CD14-positive monocyte (primary cell): ENCODE measurements around the gene BAG3. TPM values are rescaled to one million over a fixed set of nuclear protein-coding genes. Genes with fewer than 3 reads are reported as not detected.

Experiments used
- DNase-seq, 3 donors: peaks; one replicate each; pipeline ENCODE4 v3.0.0-alpha.2; 2011 to 2022
- H2AFZ ChIP-seq: 2 replicates; pipeline ENCODE4 v1.6.0; 2012; ENCODE audit warnings: mild to moderate bottlenecking, low read depth, low read length, inconsistent platforms; ENCODE audit not compliant: insufficient read depth, poor library complexity, severe bottlenecking
- H3K27ac ChIP-seq, 2 donors: 1 replicate in 1 of 2; 2 replicates in 1 of 2; pipeline ENCODE4 v1.5.1; 2012 to 2013; ENCODE audit warnings: low read length in 2 of 2, control low read depth in 1 of 2, inconsistent platforms in 1 of 2, low read depth in 1 of 2, mild to moderate bottlenecking in 1 of 2
- H3K27me3 ChIP-seq, 2 donors: one replicate each; pipeline versions ENCODE4 v1.6.0 to v1.6.1; 2011 to 2013; ENCODE audit warnings: low read length in 2 of 2; ENCODE audit not compliant: control insufficient read depth in 2 of 2, insufficient read depth in 2 of 2
- H3K36me3 ChIP-seq, 2 donors: replicated peaks in 1 of 2; 1 replicate in 1 of 2; 2 replicates in 1 of 2; pipeline versions ENCODE4 v1.5.1 to v1.6.1; 2012 to 2013; ENCODE audit warnings: low read length in 2 of 2, control low read depth in 1 of 2, inconsistent platforms in 1 of 2, mild to moderate bottlenecking in 1 of 2; ENCODE audit not compliant: insufficient read depth in 2 of 2, control insufficient read depth in 1 of 2
- H3K4me1 ChIP-seq, 2 donors: 1 replicate in 1 of 2; 2 replicates in 1 of 2; pipeline versions ENCODE4 v1.5.1 to v1.6.1; 2012 to 2013; ENCODE audit warnings: low read length in 2 of 2, control low read depth in 1 of 2, inconsistent platforms in 1 of 2, mild to moderate bottlenecking in 1 of 2, moderate library complexity in 1 of 2; ENCODE audit not compliant: insufficient read depth in 2 of 2, control insufficient read depth in 1 of 2
- H3K4me2 ChIP-seq: replicated peaks from 2 replicates; pipeline ENCODE3; 2012; ENCODE audit warnings: low read length, moderate library complexity, mild to moderate bottlenecking; ENCODE audit not compliant: poor library complexity, severe bottlenecking; ENCODE audit errors: extremely low read depth
- H3K4me3 ChIP-seq, 3 experiments: fragments of 200-600 bp in 1 of 3; sonication (generic) in 1 of 3; replicated peaks in 1 of 3; 1 replicate in 2 of 3; 2 replicates in 1 of 3; pipeline ENCODE4 v1.5.1; 2011 to 2013; ENCODE audit warnings: low read length in 3 of 3, mild to moderate bottlenecking in 3 of 3, control low read depth in 2 of 3, low read depth in 2 of 3, inconsistent platforms in 1 of 3, moderate library complexity in 1 of 3
- H3K79me2 ChIP-seq: 2 replicates; pipeline ENCODE4 v1.6.0; 2012; ENCODE audit warnings: mild to moderate bottlenecking, control low read depth, inconsistent platforms, low read length, moderate library complexity; ENCODE audit not compliant: insufficient read depth
- H3K9ac ChIP-seq: 2 replicates; pipeline ENCODE4 v1.6.0; 2017; ENCODE audit warnings: low read length, mild to moderate bottlenecking; ENCODE audit not compliant: insufficient read depth, poor library complexity, severe bottlenecking
- H3K9me3 ChIP-seq, 2 donors: replicated peaks in 1 of 2; 1 replicate in 1 of 2; 2 replicates in 1 of 2; pipeline versions ENCODE4 v1.5.1 to v1.6.1; 2012 to 2013; ENCODE audit warnings: low read length in 2 of 2, control low read depth in 1 of 2; ENCODE audit not compliant: control insufficient read depth in 1 of 2, insufficient read depth in 1 of 2
- H4K20me1 ChIP-seq: 2 replicates; pipeline ENCODE4 v1.6.0; 2012; ENCODE audit warnings: mild to moderate bottlenecking, low read length, control low read depth, moderate library complexity; ENCODE audit not compliant: insufficient read depth
- H3K27ac Mint-ChIP-seq, 7 donors: one replicate each; pipeline ENCODE4 v1.8.0; 2020; ENCODE audit warnings: mild to moderate bottlenecking in 7 of 7, mixed read lengths in 7 of 7, moderate library complexity in 6 of 7, inconsistent platforms in 2 of 7
- H3K27me3 Mint-ChIP-seq, 3 donors: one replicate each; pipeline ENCODE4 v1.8.0; 2021 to 2022; ENCODE audit warnings: low read depth in 3 of 3, mild to moderate bottlenecking in 3 of 3, mixed read lengths in 3 of 3, moderate library complexity in 3 of 3, inconsistent platforms in 1 of 3
- H3K36me3 Mint-ChIP-seq, 2 donors: one replicate each; pipeline ENCODE4 v1.8.0; 2020; ENCODE audit warnings: mixed read lengths in 2 of 2, inconsistent platforms in 1 of 2, mild to moderate bottlenecking in 1 of 2
- H3K4me1 Mint-ChIP-seq: one replicate; pipeline ENCODE4 v1.8.0; 2020; ENCODE audit warnings: mild to moderate bottlenecking, mixed read lengths
- H3K4me3 Mint-ChIP-seq, 2 donors: one replicate each; pipeline ENCODE4 v1.8.0; 2020; ENCODE audit warnings: mild to moderate bottlenecking in 2 of 2, mixed read lengths in 2 of 2, moderate library complexity in 1 of 2
- H3K9me3 Mint-ChIP-seq, 7 donors: one replicate each; pipeline ENCODE4 v1.8.0; 2020 to 2022; ENCODE audit warnings: mixed read lengths in 7 of 7, mild to moderate bottlenecking in 6 of 7, moderate library complexity in 6 of 7, inconsistent platforms in 2 of 7
- WGBS: methylation state at CpG from one replicate; pipeline ENCODE4 v1.1.5; 2013; ENCODE audit warnings: missing lambda C conversion rate; ENCODE audit not compliant: insufficient coverage; 5-methylcytosine and 5-hydroxymethylcytosine counted together
- intact Hi-C, 2 donors: fragments of 100-400 bp; cut with micrococcal nuclease; formaldehyde crosslinking; loops; one replicate each; pipeline versions ENCODE4 v1.15.0 to v1.15.1; 2023
- polyA plus RNA-seq, 3 donors: library from polyadenylated mRNA; depleted of rRNA in 1 of 3; unstranded in 2 of 3; stranded (reverse) in 1 of 3; fragments of 300-500 nt in 2 of 3; fragments of >200 nt in 1 of 3; fragmentation: Illumina TruSeq in 2 of 3; gene quantifications; 1 replicate in 2 of 3; 2 replicates in 1 of 3; pipeline ENCODE4 v1.2.3, GENCODE V29; 2012 to 2021
- TF ChIP-seq, protein P1 (sequence below): fragments of 200-600 bp; IDR thresholded peaks from one replicate; pipeline ENCODE4 v1.8.0; 2022; ENCODE audit warnings: antibody characterized with exemption, mild to moderate bottlenecking

Gene BAG3
- polyA plus RNA-seq, 3 donors, result 1.0 to 10.2 (median 2.8) TPM

- Histone ChIP-seq H3K4me2 (peak overlapping the region; percentile 30), H2AFZ (no peak overlapping the region), H3K36me3 (no peaks in the 10 kb centered on the region), H4K20me1 (no peaks in the 10 kb centered on the region), H3K4me1 (peaks cover 35 to 42% of the 10 kb centered on the region in 2 donors), H3K4me3 (no peak overlapping the region), H3K9ac (no peak overlapping the region), H3K79me2 (no peaks in the 10 kb centered on the region), H3K27ac (peak overlapping the region; percentile 73 to 78), H3K9me3 (no peaks in the 10 kb centered on the region), H3K27me3 (no peaks in the 10 kb centered on the region)
- peaks cover 42% of the 10 kb centered on the region for H3K4me1 Mint-ChIP-seq
- H3K27ac Mint-ChIP-seq, result peak overlapping the region; percentile 88 to 97 (median 94)
- TF ChIP-seq, protein P1, sequence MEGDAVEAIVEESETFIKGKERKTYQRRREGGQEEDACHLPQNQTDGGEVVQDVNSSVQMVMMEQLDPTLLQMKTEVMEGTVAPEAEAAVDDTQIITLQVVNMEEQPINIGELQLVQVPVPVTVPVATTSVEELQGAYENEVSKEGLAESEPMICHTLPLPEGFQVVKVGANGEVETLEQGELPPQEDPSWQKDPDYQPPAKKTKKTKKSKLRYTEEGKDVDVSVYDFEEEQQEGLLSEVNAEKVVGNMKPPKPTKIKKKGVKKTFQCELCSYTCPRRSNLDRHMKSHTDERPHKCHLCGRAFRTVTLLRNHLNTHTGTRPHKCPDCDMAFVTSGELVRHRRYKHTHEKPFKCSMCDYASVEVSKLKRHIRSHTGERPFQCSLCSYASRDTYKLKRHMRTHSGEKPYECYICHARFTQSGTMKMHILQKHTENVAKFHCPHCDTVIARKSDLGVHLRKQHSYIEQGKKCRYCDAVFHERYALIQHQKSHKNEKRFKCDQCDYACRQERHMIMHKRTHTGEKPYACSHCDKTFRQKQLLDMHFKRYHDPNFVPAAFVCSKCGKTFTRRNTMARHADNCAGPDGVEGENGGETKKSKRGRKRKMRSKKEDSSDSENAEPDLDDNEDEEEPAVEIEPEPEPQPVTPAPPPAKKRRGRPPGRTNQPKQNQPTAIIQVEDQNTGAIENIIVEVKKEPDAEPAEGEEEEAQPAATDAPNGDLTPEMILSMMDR, result no peak
- peaks cover 0 to 3% (median 0%) of the 10 kb centered on the region in 7 donors for H3K9me3 Mint-ChIP-seq
- intact Hi-C loops, result no loop called here
- DNase-seq, result peak; percentile 41 to 82 (median 73)
- peak overlapping the region in 1 of 2 donors; percentile 44 for H3K4me3 Mint-ChIP-seq
- 0% methylated on average over 1 of the region's 4 CpGs for WGBS
- H3K27me3 Mint-ChIP-seq, result peaks cover 0 to 3% (median 2%) of the 10 kb centered on the region in 3 donors
- no peaks in the 10 kb centered on the region for H3K36me3 Mint-ChIP-seq
These were observed 49.3 kb downstream of the BAG3 start for GRCh38 chr10:119700321-119700954.

DNA sequence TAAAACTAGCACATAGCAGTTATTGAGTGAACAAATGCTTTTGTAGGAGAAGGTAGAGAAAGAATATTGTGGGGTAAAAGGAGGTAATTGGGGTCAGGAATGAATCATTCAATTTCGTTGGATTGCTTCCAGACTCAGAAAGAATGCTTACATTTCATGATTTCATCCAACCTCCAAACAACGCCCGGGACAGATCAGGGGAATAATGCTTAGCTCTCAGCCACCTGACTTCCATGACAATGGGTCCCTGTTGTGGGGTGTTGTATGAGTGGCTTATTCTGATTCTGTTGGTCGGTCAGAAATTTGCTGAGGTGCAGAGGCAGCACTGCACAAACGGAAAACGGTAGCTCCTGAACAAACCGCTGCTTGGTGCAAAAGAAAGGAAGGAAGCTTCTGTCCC, 50.7 kb downstream of the BAG3 start:
- peaks cover 38 to 46% of the 10 kb centered on the region in 2 donors for H3K4me1 ChIP-seq
- Mint-ChIP-seq H3K9me3 (peaks cover 4 to 9% (median 7%) of the 10 kb centered on the region in 7 donors), H3K36me3 (peaks cover 3 to 6% of the 10 kb centered on the region in 2 donors), H3K27me3 (peaks cover 0 to 3% (median 2%) of the 10 kb centered on the region in 3 donors), H3K4me3 (no peak overlapping the region), H3K27ac (peak overlapping the region in 2 of 7 donors; percentile 53 to 54), H3K4me1 (peaks cover 45% of the 10 kb centered on the region)
- H2AFZ ChIP-seq, result no peak overlapping the region
- no peak overlapping the region for H3K4me2 ChIP-seq
- peaks cover 5 to 6% of the 10 kb centered on the region in 2 donors for H3K9me3 ChIP-seq
- H3K79me2 ChIP-seq, result no peaks in the 10 kb centered on the region
- no peaks in the 10 kb centered on the region for H3K27me3 ChIP-seq
- DNase-seq, result no peak
- intact Hi-C loops, result no loop called here
- no peak overlapping the region for H3K27ac ChIP-seq
- TF ChIP-seq, protein P1, result no peak
- WGBS, result 100% methylated on average over 1 of the region's 7 CpGs
- no peaks in the 10 kb centered on the region for H3K36me3 ChIP-seq
- H4K20me1 ChIP-seq, result no peaks in the 10 kb centered on the region
- H3K4me3 ChIP-seq, result no peak overlapping the region
- no peak overlapping the region for H3K9ac ChIP-seq
